IMR-90 (cell line): ENCODE measurements around the gene DYSF. TPM values are rescaled to one million over a fixed set of nuclear protein-coding genes. Genes with fewer than 3 reads are reported as not detected.

Experiments
- ATAC-seq: fragments of 200-7000 bp; cut with Tn5 transposase; 2 replicates; pipeline ENCODE4 v1.9.1; 2020; ENCODE audit warnings: low read depth, mild to moderate bottlenecking, moderate library complexity
- BruUV-seq: library from RNA; stranded (reverse); fragments of 400-500 nt; replicated peaks from 2 replicates; lab custom pipeline; 2021; lab: Mats Ljungman, UMichigan
- CTCF ChIA-PET: fragments of 300-600 bp; formaldehyde crosslinking; extraction: SDS; loops from one replicate; lab custom pipeline; 2021; ENCODE audit warnings: antibody characterized with exemption; lab: Yijun Ruan, JAX
- POLR2A ChIA-PET: fragments of 300-600 bp; sonication (Branson Sonifier 250); formaldehyde crosslinking; loops from one replicate; lab custom pipeline; 2022; ENCODE audit warnings: antibody characterized with exemption; ENCODE audit not compliant: unreplicated experiment; lab: Charles Lee
- DNase-seq: peaks from one replicate; pipeline ENCODE4 v3.0.0; 2013
- H2AFZ ChIP-seq: replicated peaks from 2 replicates; pipeline ENCODE3; 2013; ENCODE audit warnings: low read length, mild to moderate bottlenecking; ENCODE audit not compliant: poor library complexity
- H2AK5ac ChIP-seq: 2 replicates; pipeline ENCODE4 v1.6.1; 2013; ENCODE audit warnings: low read depth, low read length, inconsistent platforms
- H2AK9ac ChIP-seq: replicated peaks from 2 replicates; pipeline ENCODE3; 2013; ENCODE audit warnings: mild to moderate bottlenecking, low read depth, low read length, moderate library complexity; ENCODE audit not compliant: poor library complexity
- H2BK120ac ChIP-seq: 2 replicates; pipeline ENCODE4 v1.6.1; 2013; ENCODE audit warnings: low read depth, low read length, inconsistent platforms
- H2BK15ac ChIP-seq: 3 replicates; pipeline ENCODE4 v1.6.1; 2013; ENCODE audit warnings: low read depth, low read length, inconsistent platforms
- H2BK20ac ChIP-seq: 2 replicates; pipeline ENCODE4 v1.6.1; 2013; ENCODE audit warnings: low read depth, mild to moderate bottlenecking, inconsistent platforms, low read length, moderate library complexity
- H2BK5ac ChIP-seq: 2 replicates; pipeline ENCODE4 v1.6.1; 2013; ENCODE audit warnings: mild to moderate bottlenecking, low read depth, low read length, inconsistent platforms; ENCODE audit not compliant: poor library complexity, severe bottlenecking
- H3K14ac ChIP-seq: replicated peaks from 2 replicates; pipeline ENCODE4 v1.6.1; 2013; ENCODE audit warnings: low read depth, low read length, inconsistent platforms
- H3K18ac ChIP-seq: 2 replicates; pipeline ENCODE4 v1.6.1; 2013; ENCODE audit warnings: low read depth, low read length, control low read depth
- H3K23ac ChIP-seq: 2 replicates; pipeline ENCODE4 v1.6.1; 2013; ENCODE audit warnings: low read depth, low read length, inconsistent platforms
- H3K27ac ChIP-seq: 2 replicates; pipeline ENCODE4 v1.5.1; 2013; ENCODE audit warnings: mild to moderate bottlenecking, control low read depth, low read length; ENCODE audit not compliant: insufficient read depth
- H3K27me3 ChIP-seq: 2 replicates; pipeline ENCODE4 v1.6.1; 2013; ENCODE audit warnings: low read length; ENCODE audit not compliant: control insufficient read depth, insufficient read depth
- H3K36me3 ChIP-seq: 2 replicates; pipeline ENCODE4 v1.6.1; 2013; ENCODE audit warnings: low read length, mixed read lengths; ENCODE audit not compliant: control insufficient read depth, insufficient read depth
- H3K4ac ChIP-seq: 2 replicates; pipeline ENCODE4 v1.6.1; 2013; ENCODE audit warnings: low read depth, low read length, inconsistent platforms
- H3K4me1 ChIP-seq: 2 replicates; pipeline ENCODE4 v1.6.1; 2013; ENCODE audit warnings: low read length, mixed read lengths; ENCODE audit not compliant: control insufficient read depth, insufficient read depth
- H3K4me2 ChIP-seq: 2 replicates; pipeline ENCODE4 v1.6.1; 2013; ENCODE audit warnings: low read depth, mild to moderate bottlenecking, control low read depth, low read length, moderate library complexity
- H3K4me3 ChIP-seq: 2 replicates; pipeline ENCODE4 v1.5.1; 2013; ENCODE audit warnings: low read depth, mild to moderate bottlenecking, control low read depth, low read length, moderate library complexity; ENCODE audit not compliant: insufficient read depth
- H3K56ac ChIP-seq: 2 replicates; pipeline ENCODE4 v1.6.1; 2013; ENCODE audit warnings: low read length, inconsistent platforms; ENCODE audit not compliant: insufficient read depth; ENCODE audit errors: extremely low read depth
- H3K79me1 ChIP-seq, 2 experiments: 2 replicates each; pipeline ENCODE4 v1.6.1; 2013; ENCODE audit warnings: low read length in 2 of 2, inconsistent platforms in 1 of 2, low read depth in 1 of 2
- H3K9ac ChIP-seq: 2 replicates; pipeline ENCODE4 v1.6.1; 2013; ENCODE audit warnings: low read depth, low read length, control low read depth
- H3K9me1 ChIP-seq: 2 replicates; pipeline ENCODE4 v1.6.1; 2013; ENCODE audit warnings: low read length, inconsistent platforms; ENCODE audit not compliant: insufficient read depth
- H3K9me3 ChIP-seq: 2 replicates; pipeline ENCODE4 v1.6.1; 2013; ENCODE audit warnings: low read length; ENCODE audit not compliant: control insufficient read depth, insufficient read depth
- H4K20me1 ChIP-seq: 2 replicates; pipeline ENCODE4 v1.6.1; 2013; ENCODE audit warnings: low read length, inconsistent platforms; ENCODE audit not compliant: insufficient read depth
- H4K5ac ChIP-seq: 2 replicates; pipeline ENCODE4 v1.6.1; 2013; ENCODE audit warnings: mild to moderate bottlenecking, low read depth, low read length, control low read depth
- H4K8ac ChIP-seq, 2 experiments: 2 replicates each; pipeline ENCODE4 v1.6.1; 2013; ENCODE audit warnings: low read depth in 2 of 2, low read length in 2 of 2, control low read depth in 1 of 2, inconsistent platforms in 1 of 2
- H4K91ac ChIP-seq: 2 replicates; pipeline ENCODE4 v1.6.1; 2013; ENCODE audit warnings: low read depth, low read length, inconsistent platforms; ENCODE audit not compliant: insufficient read depth
- BHLHE40 ChIP-seq: fragments of 150-350 bp; IDR thresholded peaks from 2 replicates; pipeline ENCODE4 v1.6.1; 2016; ENCODE audit warnings: mild to moderate bottlenecking, low read depth, low read length
- MAFK ChIP-seq: IDR thresholded peaks from 2 replicates; pipeline ENCODE4 v1.6.1; 2012; ENCODE audit warnings: low read depth, low read length, improper control_type of control experiment
- MAZ ChIP-seq: IDR thresholded peaks from 2 replicates; pipeline ENCODE4 v1.6.1; 2012; ENCODE audit warnings: low read depth, mild to moderate bottlenecking, low read length, improper control_type of control experiment, moderate library complexity, borderline replicate concordance
- POLR2A ChIP-seq: IDR thresholded peaks from 2 replicates; pipeline ENCODE4 v1.6.1; 2012; ENCODE audit warnings: mild to moderate bottlenecking, low read depth, low read length
- RAD21 ChIP-seq: IDR thresholded peaks from 2 replicates; pipeline ENCODE4 v1.6.1; 2012; ENCODE audit warnings: low read length, improper control_type of control experiment
- WGBS, 2 experiments: methylation state at CpG; one replicate each; pipeline versions ENCODE4 v1.1.5 to v1.1.7; 2013; ENCODE audit warnings: missing lambda C conversion rate in 2 of 2; ENCODE audit not compliant: insufficient read length in 1 of 2; ENCODE audit errors: extremely low coverage in 2 of 2; 5-methylcytosine and 5-hydroxymethylcytosine counted together
- dilution Hi-C: fragments of 300-500 bp; cut with HindIII; formaldehyde crosslinking; loops from one replicate; pipeline ENCODE4 v1.14.3; 2018; ENCODE audit warnings: low sequenced_read_pairs; ENCODE audit not compliant: unreplicated experiment
- in situ Hi-C: fragments of 300-500 bp; cut with MboI; formaldehyde crosslinking; loops from 3 replicates; pipeline ENCODE4 v1.14.3; 2019; ENCODE audit warnings: low sequenced_read_pairs, inconsistent platforms, mixed read lengths
- intact Hi-C: fragments of 100-400 bp; cut with micrococcal nuclease; formaldehyde crosslinking; loops from 2 replicates; pipeline ENCODE4 v1.10.0; 2022
- polyA plus RNA-seq, 3 experiments: library from polyadenylated mRNA; depleted of rRNA; stranded (reverse); fragments of >200 nt; gene quantifications; 2 replicates each; pipeline ENCODE4 v1.2.3, GENCODE V29; 2012; ENCODE audit warnings: low replicate concordance in 1 of 3
- total RNA-seq: library from RNA; depleted of rRNA; stranded (reverse); fragments of >200 nt; gene quantifications from 2 replicates; pipeline ENCODE4 v1.2.3, GENCODE V29; 2012
- TF ChIP-seq, protein P1 (sequence below): fragments of 150-350 bp; IDR thresholded peaks from 2 replicates; pipeline ENCODE4 v1.6.1; 2016; ENCODE audit warnings: low read depth, mild to moderate bottlenecking, low read length, moderate library complexity, borderline replicate concordance
- TF ChIP-seq, protein P2 (sequence below): fragments of 150-350 bp; IDR thresholded peaks from 2 replicates; pipeline ENCODE4 v1.6.1; 2017; ENCODE audit warnings: mild to moderate bottlenecking, antibody characterized with exemption, low read length, low read depth
- TF ChIP-seq, protein P3 (sequence below): conservative IDR thresholded peaks from 2 replicates; pipeline ENCODE4 v1.5.1; 2012; ENCODE audit warnings: mild to moderate bottlenecking, low read depth, low read length, improper control_type of control experiment

Gene DYSF
- total and polyA plus RNA-seq, 2 of the 4 experiments (the other 2 are of a cell fraction): 0.09 to 0.18 TPM

DNA sequence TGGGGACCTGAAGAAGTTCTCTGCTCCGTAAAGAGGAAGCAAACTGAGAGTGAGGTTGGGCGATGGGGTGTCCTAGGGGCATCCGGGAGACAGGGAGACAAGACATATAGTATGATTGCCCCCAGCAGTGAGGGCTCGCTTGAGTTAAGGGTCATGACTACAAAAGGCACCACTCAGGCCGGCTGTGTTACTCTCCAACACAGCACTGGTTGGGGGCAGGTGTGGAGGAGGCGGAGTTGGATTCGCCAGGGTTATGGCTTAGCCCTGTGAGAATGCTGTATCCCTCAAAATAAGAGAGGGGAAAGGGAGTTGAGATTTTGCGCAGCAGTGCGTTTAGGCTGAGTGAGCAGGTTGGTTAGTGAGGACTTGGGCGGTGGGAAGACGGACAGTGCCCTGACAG, 12.0 kb downstream of the DYSF start:
- no peaks in the 10 kb centered on the region; the same call in 1 of the 2 replicates for H3K9me1 ChIP-seq
- ChIA-PET POLR2A (no interaction called here), CTCF (no interaction called here)
- H3K18ac ChIP-seq: no peak overlapping the region
- no peak overlapping the region for H2BK5ac ChIP-seq
- no peaks in the 10 kb centered on the region for H3K79me1 ChIP-seq
- H2BK20ac ChIP-seq: no peak overlapping the region
- H3K9ac ChIP-seq: no peak overlapping the region
- no peak overlapping the region for H2AK9ac ChIP-seq
- ATAC-seq (no peak), DNase-seq (no peak)
- H2AFZ ChIP-seq: no peak overlapping the region
- H2BK120ac ChIP-seq: no peak overlapping the region
- peaks cover 72% of the 10 kb centered on the region for H3K27me3 ChIP-seq
- H3K4me3 ChIP-seq: no peak overlapping the region
- no peak overlapping the region for H3K14ac ChIP-seq
- no peak overlapping the region for H2AK5ac ChIP-seq
- no peak overlapping the region for H2BK15ac ChIP-seq
- no peaks in the 10 kb centered on the region; the same call in 1 of the 2 replicates for H3K4me1 ChIP-seq
- no peak overlapping the region for H4K91ac ChIP-seq
- no peak overlapping the region for H3K4ac ChIP-seq
- dilution Hi-C loops: no loop called here
- H3K36me3 ChIP-seq: no peaks in the 10 kb centered on the region
- intact Hi-C loops: no loop called here
- no peak overlapping the region for H3K23ac ChIP-seq
- H3K4me2 ChIP-seq: no peak overlapping the region
- 37% methylated on average over 8 of the region's 11 CpGs; no CpG with 5 or more reads in 1 of the 2 experiments for WGBS, 2 experiments
- no TSS peak for BruUV-seq
- in situ Hi-C loops: no loop called here
- no peak overlapping the region for H3K56ac ChIP-seq
- H4K8ac ChIP-seq: no peak overlapping the region
- no peak overlapping the region for H3K27ac ChIP-seq
- no peak overlapping the region for H4K5ac ChIP-seq
- H4K20me1 ChIP-seq: no peaks in the 10 kb centered on the region
- H3K9me3 ChIP-seq: peaks cover 8% of the 10 kb centered on the region
- TF ChIP-seq, protein P1, sequence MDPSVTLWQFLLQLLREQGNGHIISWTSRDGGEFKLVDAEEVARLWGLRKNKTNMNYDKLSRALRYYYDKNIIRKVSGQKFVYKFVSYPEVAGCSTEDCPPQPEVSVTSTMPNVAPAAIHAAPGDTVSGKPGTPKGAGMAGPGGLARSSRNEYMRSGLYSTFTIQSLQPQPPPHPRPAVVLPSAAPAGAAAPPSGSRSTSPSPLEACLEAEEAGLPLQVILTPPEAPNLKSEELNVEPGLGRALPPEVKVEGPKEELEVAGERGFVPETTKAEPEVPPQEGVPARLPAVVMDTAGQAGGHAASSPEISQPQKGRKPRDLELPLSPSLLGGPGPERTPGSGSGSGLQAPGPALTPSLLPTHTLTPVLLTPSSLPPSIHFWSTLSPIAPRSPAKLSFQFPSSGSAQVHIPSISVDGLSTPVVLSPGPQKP: no peak
- TF ChIP-seq, protein P2, sequence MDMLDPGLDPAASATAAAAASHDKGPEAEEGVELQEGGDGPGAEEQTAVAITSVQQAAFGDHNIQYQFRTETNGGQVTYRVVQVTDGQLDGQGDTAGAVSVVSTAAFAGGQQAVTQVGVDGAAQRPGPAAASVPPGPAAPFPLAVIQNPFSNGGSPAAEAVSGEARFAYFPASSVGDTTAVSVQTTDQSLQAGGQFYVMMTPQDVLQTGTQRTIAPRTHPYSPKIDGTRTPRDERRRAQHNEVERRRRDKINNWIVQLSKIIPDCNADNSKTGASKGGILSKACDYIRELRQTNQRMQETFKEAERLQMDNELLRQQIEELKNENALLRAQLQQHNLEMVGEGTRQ: no peak
- TF ChIP-seq BHLHE40 (no peak), RAD21 (no peak), MAZ (no peak), POLR2A (no peak), MAFK (no peak)
- TF ChIP-seq, protein P3, sequence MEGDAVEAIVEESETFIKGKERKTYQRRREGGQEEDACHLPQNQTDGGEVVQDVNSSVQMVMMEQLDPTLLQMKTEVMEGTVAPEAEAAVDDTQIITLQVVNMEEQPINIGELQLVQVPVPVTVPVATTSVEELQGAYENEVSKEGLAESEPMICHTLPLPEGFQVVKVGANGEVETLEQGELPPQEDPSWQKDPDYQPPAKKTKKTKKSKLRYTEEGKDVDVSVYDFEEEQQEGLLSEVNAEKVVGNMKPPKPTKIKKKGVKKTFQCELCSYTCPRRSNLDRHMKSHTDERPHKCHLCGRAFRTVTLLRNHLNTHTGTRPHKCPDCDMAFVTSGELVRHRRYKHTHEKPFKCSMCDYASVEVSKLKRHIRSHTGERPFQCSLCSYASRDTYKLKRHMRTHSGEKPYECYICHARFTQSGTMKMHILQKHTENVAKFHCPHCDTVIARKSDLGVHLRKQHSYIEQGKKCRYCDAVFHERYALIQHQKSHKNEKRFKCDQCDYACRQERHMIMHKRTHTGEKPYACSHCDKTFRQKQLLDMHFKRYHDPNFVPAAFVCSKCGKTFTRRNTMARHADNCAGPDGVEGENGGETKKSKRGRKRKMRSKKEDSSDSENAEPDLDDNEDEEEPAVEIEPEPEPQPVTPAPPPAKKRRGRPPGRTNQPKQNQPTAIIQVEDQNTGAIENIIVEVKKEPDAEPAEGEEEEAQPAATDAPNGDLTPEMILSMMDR: no peak
